ENCODE results near the gene TXN2.

The TXN2 gene

GRCh38 chr22:36423461-36424404, 57.7 kb downstream of the TXN2 start:
- H3K9me2 ChIP-seq (replicated peaks; ENCODE audit: control insufficient read depth, low read length), result no peaks in the 10 kb centered on the region
- H3F3A ChIP-seq (ENCODE audit: control insufficient read depth, insufficient read depth), result no peaks in the 10 kb centered on the region
- TF ChIP-seq EZH2phosphoT487 (IDR thresholded peaks at IDR 0.05; ENCODE audit: borderline replicate concordance, low read length) (no peak), CTCF (IDR thresholded peaks at IDR 0.05; ENCODE audit: low read depth, low read length, poor library complexity, severe bottlenecking) (peak; percentile 13)
- peaks cover 7% of the 10 kb centered on the region; the same call in 1 of the 2 replicates for H3K27me3 ChIP-seq (ENCODE audit: control insufficient read depth, low read length)
- no peaks in the 10 kb centered on the region for H4K20me1 ChIP-seq (ENCODE audit: control insufficient read depth, insufficient read depth, low read depth, low read length)
- no peaks in the 10 kb centered on the region for H3K36me3 ChIP-seq (ENCODE audit: control insufficient read depth, low read length)
- H3K4me2 ChIP-seq (ENCODE audit: low read length), result no peak overlapping the region
- no peaks in the 10 kb centered on the region for H3K79me2 ChIP-seq (ENCODE audit: control insufficient read depth, low read length)
- no peak overlapping the region for H3K27ac ChIP-seq (ENCODE audit: low read depth, low read length)
- H3K4me3 ChIP-seq (ENCODE audit: low read length), result no peak overlapping the region
- H3K4me1 ChIP-seq (ENCODE audit: control insufficient read depth, low read length), result peaks cover 23% of the 10 kb centered on the region
- no peaks in the 10 kb centered on the region for H3K9me3 ChIP-seq (ENCODE audit: control insufficient read depth, insufficient read depth, low read length)

- H3K4me3 ChIP-seq (ENCODE audit: low read length), result no peak overlapping the region
- no peak overlapping the region for H3K4me2 ChIP-seq (ENCODE audit: low read length)
- peaks cover 5% of the 10 kb centered on the region; the same call in 1 of the 2 replicates for H3K27me3 ChIP-seq (ENCODE audit: control insufficient read depth, low read length)
- TF ChIP-seq EZH2phosphoT487 (IDR thresholded peaks at IDR 0.05; ENCODE audit: borderline replicate concordance, low read length) (no peak), CTCF (IDR thresholded peaks at IDR 0.05; ENCODE audit: low read depth, low read length, poor library complexity, severe bottlenecking) (no peak)
- H3K9me2 ChIP-seq (replicated peaks; ENCODE audit: control insufficient read depth, low read length), result no peaks in the 10 kb centered on the region
- H3K79me2 ChIP-seq (ENCODE audit: control insufficient read depth, low read length), result no peaks in the 10 kb centered on the region
- no peaks in the 10 kb centered on the region for H3F3A ChIP-seq (ENCODE audit: control insufficient read depth, insufficient read depth)
- H4K20me1 ChIP-seq (ENCODE audit: control insufficient read depth, insufficient read depth, low read depth, low read length), result no peaks in the 10 kb centered on the region
- H3K36me3 ChIP-seq (ENCODE audit: control insufficient read depth, low read length), result no peaks in the 10 kb centered on the region
- no peaks in the 10 kb centered on the region for H3K9me3 ChIP-seq (ENCODE audit: control insufficient read depth, insufficient read depth, low read length)
- H3K27ac ChIP-seq (ENCODE audit: low read depth, low read length), result no peak overlapping the region
- peaks cover 23% of the 10 kb centered on the region for H3K4me1 ChIP-seq (ENCODE audit: control insufficient read depth, low read length)
These were observed 59.0 kb downstream of the TXN2 start for GRCh38 chr22:36422287-36423014.

- Histone ChIP-seq H3K4me1 (ENCODE audit: control insufficient read depth, low read length) (peaks cover 14% of the 10 kb centered on the region), H3K79me2 (ENCODE audit: control insufficient read depth, low read length) (no peaks in the 10 kb centered on the region), H3K4me3 (ENCODE audit: low read length) (no peak overlapping the region), H3F3A (ENCODE audit: control insufficient read depth, insufficient read depth) (no peaks in the 10 kb centered on the region), H3K27me3 (ENCODE audit: control insufficient read depth, low read length) (peaks cover 4% of the 10 kb centered on the region; the same call in 1 of the 2 replicates), H3K4me2 (ENCODE audit: low read length) (no peak overlapping the region), H3K9me2 (replicated peaks; ENCODE audit: control insufficient read depth, low read length) (no peaks in the 10 kb centered on the region), H3K36me3 (ENCODE audit: control insufficient read depth, low read length) (no peaks in the 10 kb centered on the region), H4K20me1 (ENCODE audit: control insufficient read depth, insufficient read depth, low read depth, low read length) (no peaks in the 10 kb centered on the region), H3K27ac (ENCODE audit: low read depth, low read length) (no peak overlapping the region), H3K9me3 (ENCODE audit: control insufficient read depth, insufficient read depth, low read length) (no peaks in the 10 kb centered on the region)
- TF ChIP-seq EZH2phosphoT487 (IDR thresholded peaks at IDR 0.05; ENCODE audit: borderline replicate concordance, low read length), result no peak
These were observed 61.2 kb downstream of the TXN2 start for GRCh38 chr22:36419912-36420882.
